H1 (cell line): ENCODE measurements around the gene GPRIN1. TPM values are rescaled to one million over a fixed set of nuclear protein-coding genes. Genes with fewer than 3 reads are reported as not detected.

Experiments used
- KDM1A ChIP-seq: fragments of 200-600, 300-600 bp; sonication (generic); IDR thresholded peaks from 2 replicates; pipeline ENCODE4 v1.7.1; 2016; ENCODE audit warnings: mild to moderate bottlenecking, low read length, borderline replicate concordance
- RBBP5 ChIP-seq: IDR thresholded peaks from 2 replicates; pipeline ENCODE4 v1.7.1; 2012; ENCODE audit warnings: low read depth, mild to moderate bottlenecking, inconsistent platforms, low read length, moderate library complexity, borderline replicate concordance
- RFX5 ChIP-seq: IDR thresholded peaks from 2 replicates; pipeline ENCODE4 v1.6.1; 2011; ENCODE audit warnings: low read depth, low read length, improper control_type of control experiment, borderline replicate concordance
- SIX5 ChIP-seq: IDR thresholded peaks from 2 replicates; pipeline ENCODE4 v1.6.1; 2011; ENCODE audit warnings: mild to moderate bottlenecking, low read depth, low read length
- polyA plus RNA-seq, 7 experiments: library from polyadenylated mRNA; depleted of rRNA in 3 of 7; stranded (reverse) in 5 of 7; unstranded in 2 of 7; fragments of >200 nt in 5 of 7; fragments of 200-250 nt in 2 of 7; gene quantifications; 1 replicate in 5 of 7; 2 replicates in 1 of 7; 4 replicates in 1 of 7; pipeline versions ENCODE4 v1.2.1 to v1.2.3, GENCODE V29; 2011 to 2013; ENCODE audit warnings: missing spikeins in 2 of 7, mixed read lengths in 2 of 7
- total RNA-seq: library from RNA; stranded (reverse); fragmentation: NEBNext Ultra II Directional; extraction: Animal tissue kit (Norgen Biotek cat#: 25700); gene quantifications from 2 replicates; pipeline ENCODE4 v1.2.1, GENCODE V29; 2021
- TF ChIP-seq, protein P1 (sequence below): IDR thresholded peaks from 2 replicates; pipeline ENCODE4 v1.6.1; 2011; ENCODE audit warnings: low read depth, mild to moderate bottlenecking, low read length; ENCODE audit not compliant: insufficient read depth

Gene GPRIN1
- total and polyA plus RNA-seq, 2 of the 8 experiments (the other 6 are each of a cell fraction or from before 2014, with no cell fraction given), result 3.3 to 12.0 TPM

GRCh38 chr5:176590035-176590717 lies 19.8 kb downstream of the GPRIN1 start (continued):
- TF ChIP-seq, protein P1, sequence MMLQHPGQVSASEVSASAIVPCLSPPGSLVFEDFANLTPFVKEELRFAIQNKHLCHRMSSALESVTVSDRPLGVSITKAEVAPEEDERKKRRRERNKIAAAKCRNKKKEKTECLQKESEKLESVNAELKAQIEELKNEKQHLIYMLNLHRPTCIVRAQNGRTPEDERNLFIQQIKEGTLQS, result no peak
- TF ChIP-seq RBBP5 (no peak), SIX5 (no peak), RFX5 (no peak), KDM1A (no peak)
